ENCODE results near the gene TUBA4A.

TUBA4A gene

DNA sequence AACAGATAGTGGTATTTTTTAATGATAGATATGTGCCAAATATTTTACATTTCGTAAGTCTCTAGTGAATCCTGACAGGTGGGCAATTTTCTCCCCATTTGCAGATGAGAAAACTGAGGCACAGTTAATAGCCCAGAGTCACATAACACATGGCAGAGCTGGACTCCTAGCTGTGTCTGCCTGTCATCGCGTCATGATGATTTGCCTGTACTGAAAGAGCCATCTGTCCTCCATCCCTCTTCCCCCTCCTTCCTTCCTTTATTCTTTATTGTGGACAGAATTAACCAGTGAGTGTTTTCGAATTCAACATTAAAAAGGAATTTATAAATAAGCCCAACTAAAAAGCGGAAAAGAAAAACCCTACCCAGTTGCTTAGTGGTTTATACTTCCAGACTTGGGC, 28.7 kb upstream of the TUBA4A start:
- no peak overlapping the region for H3K27ac ChIP-seq (ENCODE audit: extremely low read depth, low read depth, low read length)
- CTCF ChIA-PET: interaction anchor here (1.0 to 15.0 kb wide), 2 partner anchors 14 to 123 kb away, joined by 4 to 297 read pairs; no protein-coding TSS in a partner anchor
- peaks cover 0 to 64% of the 10 kb centered on the region in 2 experiments; a peak in 1 of 3 replicates for H3K36me3 ChIP-seq (ENCODE audit: control insufficient read depth in 2 of 2, insufficient read depth in 1 of 2, low read length in 2 of 2)
- H3K4me3 ChIP-seq (ENCODE audit: low read depth, low read length): no peak overlapping the region
- peaks cover 6% of the 10 kb centered on the region for H3K4me1 ChIP-seq (ENCODE audit: control insufficient read depth, insufficient read depth, low read length)
- H3K9me3 ChIP-seq (ENCODE audit: control insufficient read depth, insufficient read depth, low read depth, low read length): no peaks in the 10 kb centered on the region
- TF ChIP-seq ZNF211 (tag by site-specific recombination; IDR thresholded peaks at IDR 0.05; ENCODE audit: low read depth) (no peak), ZNF664 (tag by site-specific recombination; IDR thresholded peaks at IDR 0.05) (no peak), ZNF221 (tag by site-specific recombination; IDR thresholded peaks at IDR 0.05; ENCODE audit: borderline replicate concordance) (no peak), ZNF776 (tag by site-specific recombination; IDR thresholded peaks at IDR 0.05; ENCODE audit: borderline replicate concordance) (no peak), ZNF623 (tag by site-specific recombination; IDR thresholded peaks at IDR 0.05) (no peak), ZNF791 (tag by site-specific recombination; IDR thresholded peaks at IDR 0.05) (no peak), SP7 (tag by site-specific recombination; IDR thresholded peaks at IDR 0.05) (no peak), ZBTB26 (tag by site-specific recombination; optimal IDR thresholded peaks at IDR 0.05) (no peak), ZBTB8A (tag by site-specific recombination; IDR thresholded peaks at IDR 0.05) (no peak), ZNF654 (tag by site-specific recombination; IDR thresholded peaks at IDR 0.05; ENCODE audit: low read depth) (no peak)
- TF ChIP-seq, protein P1, sequence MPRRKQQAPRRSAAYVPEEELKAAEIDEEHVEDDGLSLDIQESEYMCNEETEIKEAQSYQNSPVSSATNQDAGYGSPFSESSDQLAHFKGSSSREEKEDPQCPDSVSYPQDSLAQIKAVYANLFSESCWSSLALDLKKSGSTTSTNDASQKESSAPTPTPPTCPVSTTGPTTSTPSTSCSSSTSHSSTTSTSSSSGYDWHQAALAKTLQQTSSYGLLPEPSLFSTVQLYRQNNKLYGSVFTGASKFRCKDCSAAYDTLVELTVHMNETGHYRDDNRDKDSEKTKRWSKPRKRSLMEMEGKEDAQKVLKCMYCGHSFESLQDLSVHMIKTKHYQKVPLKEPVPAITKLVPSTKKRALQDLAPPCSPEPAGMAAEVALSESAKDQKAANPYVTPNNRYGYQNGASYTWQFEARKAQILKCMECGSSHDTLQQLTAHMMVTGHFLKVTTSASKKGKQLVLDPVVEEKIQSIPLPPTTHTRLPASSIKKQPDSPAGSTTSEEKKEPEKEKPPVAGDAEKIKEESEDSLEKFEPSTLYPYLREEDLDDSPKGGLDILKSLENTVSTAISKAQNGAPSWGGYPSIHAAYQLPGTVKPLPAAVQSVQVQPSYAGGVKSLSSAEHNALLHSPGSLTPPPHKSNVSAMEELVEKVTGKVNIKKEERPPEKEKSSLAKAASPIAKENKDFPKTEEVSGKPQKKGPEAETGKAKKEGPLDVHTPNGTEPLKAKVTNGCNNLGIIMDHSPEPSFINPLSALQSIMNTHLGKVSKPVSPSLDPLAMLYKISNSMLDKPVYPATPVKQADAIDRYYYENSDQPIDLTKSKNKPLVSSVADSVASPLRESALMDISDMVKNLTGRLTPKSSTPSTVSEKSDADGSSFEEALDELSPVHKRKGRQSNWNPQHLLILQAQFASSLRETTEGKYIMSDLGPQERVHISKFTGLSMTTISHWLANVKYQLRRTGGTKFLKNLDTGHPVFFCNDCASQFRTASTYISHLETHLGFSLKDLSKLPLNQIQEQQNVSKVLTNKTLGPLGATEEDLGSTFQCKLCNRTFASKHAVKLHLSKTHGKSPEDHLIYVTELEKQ (tag by site-specific recombination; IDR thresholded peaks at IDR 0.05; ENCODE audit: borderline replicate concordance): no peak
- TF ChIP-seq, protein P2, sequence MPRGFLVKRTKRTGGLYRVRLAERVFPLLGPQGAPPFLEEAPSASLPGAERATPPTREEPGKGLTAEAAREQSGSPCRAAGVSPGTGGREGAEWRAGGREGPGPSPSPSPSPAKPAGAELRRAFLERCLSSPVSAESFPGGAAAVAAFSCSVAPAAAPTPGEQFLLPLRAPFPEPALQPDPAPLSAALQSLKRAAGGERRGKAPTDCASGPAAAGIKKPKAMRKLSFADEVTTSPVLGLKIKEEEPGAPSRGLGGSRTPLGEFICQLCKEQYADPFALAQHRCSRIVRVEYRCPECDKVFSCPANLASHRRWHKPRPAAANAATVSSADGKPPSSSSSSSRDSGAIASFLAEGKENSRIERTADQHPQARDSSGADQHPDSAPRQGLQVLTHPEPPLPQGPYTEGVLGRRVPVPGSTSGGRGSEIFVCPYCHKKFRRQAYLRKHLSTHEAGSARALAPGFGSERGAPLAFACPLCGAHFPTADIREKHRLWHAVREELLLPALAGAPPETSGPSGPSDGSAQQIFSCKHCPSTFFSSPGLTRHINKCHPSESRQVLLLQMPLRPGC (tag by site-specific recombination; IDR thresholded peaks at IDR 0.05): no peak
- POLR2A ChIA-PET: no interaction called here

DNA sequence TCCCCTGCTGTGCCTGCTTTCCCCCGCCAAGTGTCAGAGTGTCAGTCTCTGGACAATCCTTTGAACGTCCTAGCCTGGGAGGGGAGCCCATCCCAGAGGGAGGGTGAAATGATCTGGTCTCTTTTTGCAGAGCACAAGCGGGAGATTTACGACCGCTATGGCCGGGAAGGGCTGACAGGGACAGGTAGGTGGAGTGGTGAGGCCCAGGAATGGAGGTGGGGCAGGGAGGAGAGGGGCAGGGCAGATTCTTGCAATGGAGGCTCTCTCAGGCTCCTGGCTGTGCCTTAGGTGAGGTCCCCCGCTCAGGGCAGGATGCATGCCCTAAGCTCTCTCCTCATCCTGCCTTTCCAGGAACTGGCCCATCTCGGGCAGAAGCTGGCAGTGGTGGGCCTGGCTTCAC, 27.9 kb upstream of the TUBA4A start:
- Histone ChIP-seq H3K9me3 (ENCODE audit: control insufficient read depth, insufficient read depth, low read depth, low read length) (no peaks in the 10 kb centered on the region), H3K4me3 (ENCODE audit: low read depth, low read length) (no peak overlapping the region), H3K27ac (ENCODE audit: extremely low read depth, low read depth, low read length) (no peak overlapping the region), H3K4me1 (ENCODE audit: control insufficient read depth, insufficient read depth, low read length) (peaks cover 6% of the 10 kb centered on the region), H3K36me3 (ENCODE audit: control insufficient read depth in 2 of 2, insufficient read depth in 1 of 2, low read length in 2 of 2) (peaks cover 0 to 60% of the 10 kb centered on the region in 2 experiments; a peak in 1 of 3 replicates)
- ChIA-PET POLR2A (interaction anchor here (1.3 kb wide), 1 partner anchor 13 kb away, joined by 4 read pairs; no protein-coding TSS in a partner anchor), CTCF (interaction anchor here (0.7 to 15.0 kb wide), 3 partner anchors 15 to 159 kb away, joined by 4 to 297 read pairs (median 6); no protein-coding TSS in a partner anchor)
- TF ChIP-seq ZBTB1 (tag by site-specific recombination; IDR thresholded peaks at IDR 0.05) (no peak), REST (tag by site-specific recombination; IDR thresholded peaks at IDR 0.05) (no peak), ZNF132 (tag by site-specific recombination; IDR thresholded peaks at IDR 0.05; ENCODE audit: borderline replicate concordance) (no peak), KLF17 (tag by site-specific recombination; IDR thresholded peaks at IDR 0.05) (peak; percentile 43; the same call in 1 of the 2 replicates)
- TF ChIP-seq, protein P3, sequence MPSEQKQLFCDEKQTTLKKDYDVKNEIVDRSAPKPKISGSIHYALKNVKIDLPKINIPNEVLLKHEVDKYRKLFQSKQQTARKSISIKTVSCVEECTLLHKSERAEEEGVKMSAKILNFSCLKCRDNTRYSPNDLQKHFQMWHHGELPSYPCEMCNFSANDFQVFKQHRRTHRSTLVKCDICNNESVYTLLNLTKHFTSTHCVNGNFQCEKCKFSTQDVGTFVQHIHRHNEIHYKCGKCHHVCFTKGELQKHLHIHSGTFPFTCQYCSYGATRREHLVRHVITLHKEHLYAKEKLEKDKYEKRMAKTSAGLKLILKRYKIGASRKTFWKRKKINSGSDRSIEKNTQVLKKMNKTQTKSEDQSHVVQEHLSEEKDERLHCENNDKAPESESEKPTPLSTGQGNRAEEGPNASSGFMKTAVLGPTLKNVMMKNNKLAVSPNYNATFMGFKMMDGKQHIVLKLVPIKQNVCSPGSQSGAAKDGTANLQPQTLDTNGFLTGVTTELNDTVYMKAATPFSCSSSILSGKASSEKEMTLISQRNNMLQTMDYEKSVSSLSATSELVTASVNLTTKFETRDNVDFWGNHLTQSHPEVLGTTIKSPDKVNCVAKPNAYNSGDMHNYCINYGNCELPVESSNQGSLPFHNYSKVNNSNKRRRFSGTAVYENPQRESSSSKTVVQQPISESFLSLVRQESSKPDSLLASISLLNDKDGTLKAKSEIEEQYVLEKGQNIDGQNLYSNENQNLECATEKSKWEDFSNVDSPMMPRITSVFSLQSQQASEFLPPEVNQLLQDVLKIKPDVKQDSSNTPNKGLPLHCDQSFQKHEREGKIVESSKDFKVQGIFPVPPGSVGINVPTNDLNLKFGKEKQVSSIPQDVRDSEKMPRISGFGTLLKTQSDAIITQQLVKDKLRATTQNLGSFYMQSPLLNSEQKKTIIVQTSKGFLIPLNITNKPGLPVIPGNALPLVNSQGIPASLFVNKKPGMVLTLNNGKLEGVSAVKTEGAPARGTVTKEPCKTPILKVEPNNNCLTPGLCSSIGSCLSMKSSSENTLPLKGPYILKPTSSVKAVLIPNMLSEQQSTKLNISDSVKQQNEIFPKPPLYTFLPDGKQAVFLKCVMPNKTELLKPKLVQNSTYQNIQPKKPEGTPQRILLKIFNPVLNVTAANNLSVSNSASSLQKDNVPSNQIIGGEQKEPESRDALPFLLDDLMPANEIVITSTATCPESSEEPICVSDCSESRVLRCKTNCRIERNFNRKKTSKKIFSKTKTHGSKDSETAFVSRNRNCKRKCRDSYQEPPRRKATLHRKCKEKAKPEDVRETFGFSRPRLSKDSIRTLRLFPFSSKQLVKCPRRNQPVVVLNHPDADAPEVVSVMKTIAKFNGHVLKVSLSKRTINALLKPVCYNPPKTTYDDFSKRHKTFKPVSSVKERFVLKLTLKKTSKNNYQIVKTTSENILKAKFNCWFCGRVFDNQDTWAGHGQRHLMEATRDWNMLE (tag by site-specific recombination; conservative IDR thresholded peaks at IDR 0.05; ENCODE audit: low read depth): no peak
